GM19455 (cell line): ENCODE results near the gene DSG3.

ENCODE experiments used
- ATAC-seq: cut with Tn5 transposase; IDR thresholded peaks from one replicate; pipeline ENCODE4 v1.9.1; 2021; ENCODE audit not compliant: unreplicated experiment

DSG3 gene

DNA sequence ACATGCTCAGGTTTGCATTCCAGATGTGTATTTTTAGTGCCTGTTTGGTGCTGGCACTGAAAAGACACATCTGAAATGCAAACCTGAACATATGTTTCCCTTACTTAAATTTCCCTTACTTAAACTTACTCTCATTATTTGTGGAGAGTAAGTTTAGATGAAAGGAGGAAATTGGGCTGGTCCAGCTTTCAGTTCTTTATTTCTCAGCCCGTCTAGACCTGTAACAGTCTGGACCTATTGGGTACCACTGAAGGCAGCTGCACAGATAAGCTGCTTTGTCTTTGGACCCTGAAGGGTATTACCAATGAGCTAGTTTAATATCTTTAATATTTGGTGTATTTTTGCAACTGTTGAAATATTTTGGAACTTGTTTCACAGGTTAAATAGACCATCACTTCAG lies 17.0 kb upstream of the DSG3 start:
- ATAC-seq = no peak

DNA sequence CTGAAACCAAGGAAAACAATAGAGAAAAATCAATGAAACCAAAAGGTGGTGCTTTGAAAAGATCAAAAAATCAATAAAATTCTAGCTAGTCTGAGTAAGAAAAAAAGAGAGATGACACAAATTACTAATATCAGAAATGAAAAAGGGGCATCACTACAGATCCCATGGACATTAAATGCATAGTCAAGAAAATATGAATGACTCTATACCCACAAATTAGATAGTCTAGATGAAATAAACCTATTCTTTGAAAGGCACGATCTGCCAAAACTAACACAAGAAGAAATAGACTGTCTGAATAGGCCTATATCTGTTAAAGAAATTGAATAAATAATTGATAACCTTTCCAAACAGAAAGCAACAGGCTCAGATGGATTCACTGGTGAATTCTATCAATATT lies 15.2 kb upstream of the DSG3 start:
- ATAC-seq = no peak

DNA sequence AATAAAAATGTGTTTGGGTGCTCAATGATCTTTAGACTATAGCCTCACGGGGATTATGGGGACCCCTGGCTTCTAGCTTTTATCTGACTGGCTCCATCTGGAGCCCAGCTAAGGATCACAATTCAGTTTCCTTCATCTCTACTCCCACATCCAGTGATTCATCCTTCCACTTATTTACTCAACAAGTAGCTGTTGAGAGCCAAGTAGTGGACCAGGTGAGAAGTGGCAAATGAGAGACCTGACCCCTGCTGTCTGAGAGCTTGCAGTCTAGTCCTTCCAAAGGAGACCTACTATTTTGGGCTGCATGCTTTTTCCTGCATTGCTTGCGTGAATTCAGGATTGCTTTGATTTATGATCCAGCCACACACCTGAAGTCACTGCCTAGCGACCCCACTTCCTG lies 10.7 kb upstream of the DSG3 start:
- ATAC-seq = no peak

DNA sequence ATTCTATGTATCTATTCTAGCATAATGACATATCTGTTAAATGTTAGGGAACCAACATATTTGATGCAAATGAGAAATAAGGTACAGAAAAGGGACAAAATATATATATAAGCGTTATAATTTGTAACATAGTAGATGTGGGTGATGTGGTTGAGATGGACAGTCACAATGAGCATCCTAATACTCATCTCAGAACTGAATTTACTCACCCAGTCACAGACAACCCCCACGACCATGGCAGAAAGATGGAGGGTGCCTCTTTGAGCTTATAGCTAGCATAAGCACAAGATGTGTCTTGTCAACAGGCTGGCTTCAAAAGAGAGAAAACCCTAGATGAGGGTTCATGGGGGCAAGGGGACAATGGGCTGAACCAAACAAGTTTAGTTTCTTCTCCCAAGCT lies 9.1 kb upstream of the DSG3 start:
- peak; percentile 80 for ATAC-seq

DNA sequence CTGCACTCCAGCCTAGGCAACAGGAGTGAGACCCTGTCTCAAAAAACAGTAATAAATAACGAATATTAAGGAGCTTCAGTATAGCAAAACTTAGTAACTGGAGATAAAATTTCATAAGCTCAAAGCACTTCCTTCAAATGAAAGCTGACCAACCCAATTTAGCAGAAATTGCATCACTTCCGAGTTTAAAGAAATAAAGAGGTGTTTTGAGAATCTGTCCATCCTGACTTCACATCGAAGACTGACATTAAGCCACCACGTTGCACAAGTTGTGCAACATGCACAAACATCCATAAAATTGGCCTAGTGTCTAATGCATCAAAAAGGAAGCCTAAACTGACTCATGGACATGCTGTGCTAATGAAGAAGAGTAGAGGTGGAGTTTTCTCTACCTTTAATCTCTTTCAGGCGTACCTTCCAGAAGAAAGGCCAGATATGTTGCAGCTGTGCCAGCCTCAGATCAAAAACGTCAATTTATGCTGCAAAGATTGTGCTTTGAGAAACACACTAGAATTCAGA lies 7.7 kb upstream of the DSG3 start:
- no peak for ATAC-seq

DNA sequence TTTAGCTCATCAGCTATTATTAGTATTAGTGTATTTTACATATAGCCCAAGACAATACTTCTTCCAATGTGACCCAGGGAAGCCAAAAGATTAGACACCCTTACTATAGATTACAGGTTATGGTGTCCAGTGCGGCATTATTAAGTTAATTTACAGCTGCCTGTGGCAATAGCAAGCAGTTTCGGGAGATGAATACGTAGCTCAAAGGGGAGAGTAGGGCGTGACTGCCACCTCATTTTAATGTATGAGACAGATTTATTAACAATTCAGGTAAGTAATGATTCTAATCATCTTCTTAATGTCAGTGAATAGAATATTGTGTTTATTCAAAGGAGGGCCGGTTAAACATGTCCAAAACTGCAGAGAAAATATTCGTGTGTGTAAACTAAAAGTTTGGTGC lies 6.8 kb upstream of the DSG3 start:
- no peak for ATAC-seq

DNA sequence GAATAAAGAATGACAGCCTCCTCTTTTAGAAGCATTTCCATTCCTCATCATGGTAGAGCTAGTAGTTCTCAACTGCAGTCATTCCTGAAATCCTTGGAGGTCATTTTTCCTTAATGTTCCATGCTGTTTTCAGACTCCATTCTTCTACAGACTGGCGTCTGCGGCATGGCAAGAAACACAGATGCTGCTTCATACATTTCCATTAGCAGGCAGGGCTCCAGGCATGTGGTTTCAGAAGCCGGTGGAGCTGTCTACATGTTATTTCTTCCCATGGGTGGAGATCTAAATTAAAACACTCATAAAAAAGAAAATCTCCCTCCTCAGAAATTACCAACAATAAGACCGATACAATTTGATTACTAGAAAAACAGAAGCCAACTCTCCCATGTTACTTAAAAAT lies 6.0 kb upstream of the DSG3 start:
- ATAC-seq = no peak

DNA sequence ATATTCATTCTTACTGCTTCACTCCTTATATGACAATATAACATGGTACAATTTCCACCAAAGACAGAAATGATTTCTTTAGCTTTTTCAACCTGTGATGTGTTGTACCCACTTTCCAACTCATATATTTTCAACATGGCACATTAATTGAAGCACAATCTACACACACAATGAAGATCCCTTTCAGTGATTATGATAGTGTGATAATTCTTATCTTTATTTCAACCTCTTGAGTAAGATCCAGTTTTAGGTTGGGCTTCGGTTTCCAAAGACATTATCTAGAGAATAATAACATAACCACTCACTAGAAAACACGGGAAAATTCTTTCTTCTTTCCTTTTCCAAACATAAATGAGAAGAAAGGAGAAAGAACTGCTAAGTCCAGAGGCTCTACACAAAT lies 3.4 kb upstream of the DSG3 start:
- ATAC-seq = no peak

DNA sequence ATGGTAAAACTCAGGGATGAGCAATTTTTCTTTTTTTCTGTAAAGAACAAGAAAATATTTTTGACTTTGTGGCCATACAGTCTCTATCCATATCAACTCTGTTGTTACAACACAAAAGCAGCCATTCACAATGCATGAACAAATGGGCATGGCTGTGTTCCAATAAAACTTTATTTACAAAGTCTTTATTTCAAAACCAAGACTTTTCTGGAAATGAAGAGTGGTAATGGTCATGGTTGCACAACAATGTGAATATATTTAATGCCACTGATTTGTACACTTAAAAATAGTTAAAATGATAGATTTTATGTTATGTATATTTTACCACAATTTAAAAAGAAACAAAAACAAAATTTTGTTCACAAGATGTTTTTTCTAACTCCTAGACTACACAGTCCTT lies 1.6 kb upstream of the DSG3 start:
- no peak for ATAC-seq

DNA sequence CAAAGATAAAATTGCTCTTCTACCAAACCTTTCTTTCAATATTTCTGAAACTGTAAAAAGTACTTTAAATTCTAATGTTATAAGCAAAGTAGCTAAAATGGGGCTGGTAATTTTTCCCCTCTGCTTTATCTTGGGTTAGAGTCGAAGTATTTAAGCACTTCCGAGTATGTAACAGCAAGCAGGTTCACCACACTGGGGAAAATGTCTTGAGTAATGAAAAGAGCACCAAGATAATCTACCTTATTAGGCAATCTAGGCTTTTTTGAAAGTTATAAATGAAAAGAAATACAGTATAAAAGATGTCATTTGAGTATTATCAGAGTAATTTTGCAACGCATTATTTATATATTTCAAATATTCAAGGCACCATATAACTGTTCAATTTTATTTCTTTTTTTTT lies 687 bp upstream of the DSG3 start:
- ATAC-seq = no peak

DNA sequence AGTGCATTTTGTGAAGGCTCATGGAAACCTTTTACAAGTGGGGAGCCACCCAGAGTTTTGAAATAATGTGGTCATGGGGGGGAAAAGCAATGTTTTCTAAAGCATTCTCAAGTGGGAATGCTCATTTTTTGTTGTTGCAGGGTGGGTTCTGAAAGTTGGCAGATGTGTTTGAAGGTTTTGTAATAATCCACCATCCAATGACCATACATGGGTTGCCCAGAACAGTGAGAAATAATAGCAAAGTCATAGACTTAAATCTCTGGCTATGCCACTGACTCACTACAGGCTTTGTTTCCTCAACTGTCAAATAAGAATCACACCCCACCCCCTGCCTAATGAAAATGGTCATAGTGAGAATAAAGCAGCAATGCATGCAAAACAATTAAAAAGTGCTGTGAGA lies 2.9 kb downstream of the DSG3 start:
- ATAC-seq = no peak

DNA sequence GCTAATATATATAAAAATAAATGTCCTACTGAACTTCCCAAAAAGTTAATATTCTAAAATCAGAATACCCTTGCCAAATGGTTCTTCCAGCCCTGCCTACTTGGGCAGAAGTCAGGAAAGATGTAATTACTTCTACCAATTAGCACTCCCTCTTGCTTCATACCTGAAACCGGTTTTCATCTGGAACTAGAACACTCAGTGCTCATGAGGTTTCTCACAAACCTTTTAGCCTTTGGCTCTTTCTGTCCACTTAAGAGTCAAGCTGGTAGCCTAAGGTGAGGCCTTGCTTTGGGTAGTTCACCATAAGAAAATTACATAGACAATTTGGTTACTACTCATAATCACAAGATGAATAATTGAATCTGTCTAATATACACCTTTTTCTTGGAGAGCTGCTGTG lies 4.1 kb downstream of the DSG3 start:
- no peak for ATAC-seq

DNA sequence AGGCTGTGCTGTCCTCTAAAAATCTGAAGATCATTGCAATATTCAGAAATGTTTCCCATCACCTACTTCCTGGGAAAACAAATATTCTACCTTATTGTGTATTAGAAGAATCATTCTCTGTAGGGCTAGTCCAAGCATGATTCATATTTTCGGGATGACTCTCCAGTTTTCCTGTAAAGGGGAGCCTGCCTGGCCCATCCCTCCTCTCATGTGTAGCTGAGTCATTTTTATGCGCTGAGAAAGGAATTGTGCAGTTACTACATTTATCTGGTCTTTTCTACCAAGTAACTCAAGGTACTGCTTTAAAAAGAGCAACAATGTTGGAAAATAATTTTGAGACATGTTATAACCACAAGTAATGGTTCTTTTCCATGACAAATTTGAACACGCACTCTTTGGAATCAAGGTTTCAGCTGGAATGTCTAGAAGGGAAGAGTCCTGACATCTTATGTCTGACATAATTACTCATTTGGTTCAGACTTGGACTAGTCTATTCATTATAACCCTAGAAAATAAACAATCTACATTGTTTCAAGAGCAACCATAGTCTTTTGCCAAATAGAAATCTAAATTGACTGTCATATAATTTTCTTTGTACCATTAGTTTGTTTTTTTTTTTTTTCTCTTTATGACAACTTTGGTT lies 6.6 kb downstream of the DSG3 start:
- ATAC-seq = no peak

DNA sequence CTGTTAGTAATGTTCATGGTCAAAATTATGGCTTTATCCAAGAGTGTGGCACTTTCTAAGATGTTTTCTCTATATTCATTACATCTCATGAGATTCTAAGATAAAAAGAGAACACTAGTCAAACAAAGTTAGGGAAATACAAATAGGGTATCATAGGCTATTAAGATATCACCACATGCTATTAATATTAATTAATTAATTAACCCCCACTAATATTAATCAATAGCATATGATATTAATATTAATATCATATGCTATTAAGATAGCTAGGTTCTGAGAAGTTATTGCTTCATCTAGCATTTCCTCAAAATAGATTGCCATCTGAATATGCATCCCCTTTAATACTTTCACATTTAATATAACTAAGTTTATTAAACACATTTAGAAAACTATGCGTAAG lies 22.1 kb downstream of the DSG3 start:
- no peak for ATAC-seq

DNA sequence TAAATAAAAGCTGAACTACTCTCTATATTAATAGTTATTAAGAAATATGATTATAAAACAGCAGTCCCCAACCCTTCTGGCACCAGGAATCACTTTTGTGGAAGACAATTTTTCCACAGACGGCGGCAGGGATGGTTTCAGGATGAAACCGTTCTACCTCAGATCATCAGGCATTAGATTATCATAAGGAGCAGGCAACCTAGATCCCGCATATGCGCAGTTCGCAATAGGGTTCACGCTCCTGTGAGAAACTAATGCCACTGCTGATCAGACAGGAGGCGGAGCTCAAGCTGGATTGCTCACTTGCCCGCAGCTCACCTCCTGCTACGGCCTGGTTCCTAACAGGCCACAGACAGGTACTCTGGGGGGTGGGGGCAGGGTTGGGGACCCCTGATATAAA lies 31.1 kb downstream of the DSG3 start:
- no peak for ATAC-seq

DNA sequence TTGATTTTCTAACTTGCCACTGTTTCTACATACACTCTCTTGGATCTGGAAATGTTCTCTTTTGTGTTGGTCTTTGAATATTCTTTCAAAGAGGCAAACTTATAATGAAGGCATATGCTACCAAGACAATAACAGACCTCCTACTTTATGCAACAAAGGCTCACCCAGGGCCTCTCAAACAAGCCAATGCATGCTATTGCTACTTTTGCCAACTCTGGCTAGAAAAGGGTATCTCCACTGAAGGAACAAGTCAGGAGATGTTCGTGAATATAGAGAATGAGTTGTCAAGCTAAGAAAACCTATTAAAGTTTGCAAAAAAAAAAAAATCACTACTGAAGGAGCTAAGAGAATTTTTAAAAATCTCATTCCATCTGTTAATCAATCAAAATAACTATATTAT lies 34.5 kb downstream of the DSG3 start:
- no peak for ATAC-seq

DNA sequence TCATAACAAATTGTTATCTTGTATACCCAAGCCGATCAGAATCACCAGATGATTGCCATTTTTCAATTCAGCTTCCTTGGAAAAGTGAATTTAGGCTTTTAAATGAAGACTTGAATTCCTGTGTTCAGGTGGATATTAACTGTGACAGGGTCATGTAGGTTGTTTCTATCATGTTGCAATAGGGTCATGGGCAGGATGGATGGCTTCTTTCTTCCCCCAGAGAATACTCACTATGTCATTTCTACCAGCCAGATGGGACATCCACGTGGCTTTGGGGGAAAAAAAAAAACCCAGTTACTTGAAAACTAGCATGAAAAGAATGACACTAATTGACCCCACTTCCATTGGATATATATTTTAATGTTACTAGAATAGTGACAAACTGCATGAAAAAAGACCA lies 35.9 kb downstream of the DSG3 start:
- no peak for ATAC-seq

DNA sequence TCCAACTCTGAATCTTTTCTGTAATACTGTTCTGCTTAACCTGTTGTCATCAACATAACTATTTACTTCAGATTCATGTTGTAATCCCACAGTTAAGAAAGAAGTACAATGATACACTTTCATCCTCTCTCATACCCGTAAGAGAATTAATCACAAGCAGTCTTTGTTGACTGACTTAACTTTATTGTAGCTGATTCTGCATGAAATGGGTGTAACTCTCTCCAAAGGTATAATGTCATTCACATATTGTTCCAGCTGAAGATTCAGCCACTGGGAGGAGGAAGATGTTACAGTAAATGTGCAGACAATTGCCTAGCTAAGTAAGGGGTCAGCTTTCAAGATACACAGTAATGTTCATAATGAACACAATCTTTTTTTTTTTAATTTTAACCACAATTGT lies 36.9 kb downstream of the DSG3 start:
- ATAC-seq = no peak

DNA sequence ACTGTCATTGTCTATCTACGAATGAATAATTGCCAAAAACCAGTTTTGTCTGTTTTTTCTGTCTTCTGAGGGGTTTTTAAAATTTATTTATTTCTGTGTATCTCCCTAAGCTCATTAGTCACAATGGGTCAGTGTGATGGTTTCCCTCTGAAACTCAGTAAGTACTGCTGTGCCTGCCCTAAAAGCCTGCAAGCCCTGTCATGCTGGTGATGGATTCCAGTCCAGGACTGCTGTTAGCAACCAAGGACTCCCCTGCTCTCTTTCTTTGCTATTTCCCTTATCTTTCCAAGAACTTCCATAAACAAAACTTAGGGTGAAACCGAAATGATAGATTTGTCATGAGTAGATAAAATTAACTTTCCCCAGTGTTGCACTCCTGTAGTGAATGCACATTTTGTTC lies 38.6 kb downstream of the DSG3 start:
- no peak for ATAC-seq

DNA sequence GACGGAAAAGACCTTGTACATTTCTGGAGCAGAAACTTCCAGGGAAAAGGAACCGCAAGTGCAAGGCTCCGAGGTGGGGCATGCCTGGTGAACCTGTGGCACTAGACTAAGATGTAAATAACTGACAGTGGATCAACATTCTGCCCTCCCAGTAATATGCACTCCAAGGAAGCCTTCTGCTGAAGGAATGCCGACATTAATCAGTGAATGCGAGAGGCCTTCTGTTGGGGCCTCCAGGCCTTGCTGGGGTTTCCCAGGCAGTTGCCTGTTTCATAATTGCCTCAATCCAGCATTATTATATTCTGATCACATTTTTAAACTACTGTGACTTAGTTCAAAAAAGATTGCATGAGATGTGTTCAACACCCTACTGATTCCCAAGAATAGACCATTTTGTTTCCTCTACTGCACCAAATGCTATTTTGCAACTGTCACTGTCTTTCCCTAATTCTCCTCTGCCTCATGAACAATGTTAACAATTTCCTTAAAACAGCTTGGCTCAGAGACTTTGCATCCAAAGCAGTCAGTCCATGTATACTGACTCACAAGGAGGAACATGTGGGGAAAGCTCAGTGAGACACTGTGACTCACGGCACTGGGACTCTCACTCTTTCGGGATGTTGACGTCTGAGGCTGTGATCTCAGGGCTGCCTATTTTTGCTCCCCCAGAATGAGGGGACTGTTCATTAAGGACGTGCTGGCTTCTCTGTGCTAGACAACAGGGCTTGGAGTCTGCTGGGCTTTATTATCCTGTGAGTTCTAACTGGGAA lies 39.9 kb downstream of the DSG3 start:
- ATAC-seq = no peak

DNA sequence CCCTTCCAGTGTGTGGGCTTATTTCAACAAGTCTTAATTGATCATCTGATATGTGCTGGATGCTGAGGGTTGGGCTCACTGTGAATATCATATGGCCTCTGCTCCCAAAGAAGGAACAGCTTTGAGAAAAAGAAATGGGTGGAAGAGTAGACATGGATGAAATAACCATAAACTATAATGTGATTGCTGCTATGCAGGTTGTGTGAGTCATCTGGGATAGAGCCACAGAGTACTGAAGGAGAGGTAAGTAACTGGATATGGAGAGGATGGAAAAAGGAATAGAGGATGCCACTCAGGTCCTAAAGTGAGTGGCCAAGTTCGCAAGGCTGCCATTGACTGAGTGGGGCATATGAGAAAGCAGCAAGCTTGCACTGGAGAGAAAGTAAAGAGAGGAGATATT lies 41.8 kb downstream of the DSG3 start:
- ATAC-seq = no peak

DNA sequence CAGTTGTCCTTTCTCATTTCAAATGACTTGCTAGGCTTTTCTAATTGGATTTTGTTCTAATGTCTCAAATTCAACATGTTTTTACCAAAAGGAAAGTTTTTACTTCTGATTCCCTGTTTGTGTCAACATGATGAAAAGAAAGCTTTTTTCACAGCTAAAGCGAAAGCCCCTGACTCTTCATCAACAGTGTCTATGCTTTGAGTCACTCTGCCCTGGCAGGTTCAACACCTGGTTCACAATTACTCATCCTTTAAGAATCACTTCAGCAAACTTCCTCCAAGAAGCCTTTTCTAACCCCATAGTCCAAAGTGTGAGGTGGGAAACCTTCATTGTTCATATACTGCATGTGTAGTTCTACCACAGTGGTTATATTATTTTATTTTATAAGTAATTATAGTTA lies 42.8 kb downstream of the DSG3 start:
- ATAC-seq = peak; percentile 63

DNA sequence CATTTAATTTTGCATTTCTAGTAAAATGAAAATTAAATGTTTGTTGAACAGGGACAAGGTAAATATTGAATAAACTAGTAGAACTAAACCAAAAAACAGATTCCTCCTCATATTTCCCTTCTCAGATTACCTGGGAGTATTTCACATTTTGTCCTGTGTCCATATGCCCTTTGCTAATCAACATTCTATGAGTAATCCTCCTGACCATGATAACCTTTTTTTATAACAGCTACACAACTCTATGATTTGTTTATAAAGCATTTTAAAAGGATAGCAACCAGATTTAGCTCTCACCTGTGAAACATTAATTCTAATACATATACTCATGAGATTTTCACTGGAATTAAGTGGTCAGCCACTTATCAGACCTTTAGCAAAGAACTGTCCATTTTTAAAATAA lies 43.3 kb downstream of the DSG3 start:
- ATAC-seq = no peak
